OCI-LY7 (cell line): ENCODE measurements around the gene HBG2. TPM values are rescaled to one million over a fixed set of nuclear protein-coding genes. Genes with fewer than 3 reads are reported as not detected.

Source experiments
- BruUV-seq: library from RNA; stranded (reverse); fragments of 400-500 nt; replicated peaks from 2 replicates; lab custom pipeline; 2021; lab: Mats Ljungman, UMichigan
- CTCF ChIA-PET: fragments of 300-600 bp; sonication (Branson Sonifier 250); formaldehyde crosslinking; loops from one replicate; lab custom pipeline; 2022; ENCODE audit warnings: antibody characterized with exemption; ENCODE audit not compliant: unreplicated experiment; lab: Charles Lee
- POLR2A ChIA-PET: fragments of 300-600 bp; sonication (Branson Sonifier 250); formaldehyde crosslinking; loops from one replicate; lab custom pipeline; 2022; ENCODE audit warnings: antibody characterized with exemption; lab: Charles Lee
- DNase-seq: peaks from one replicate; pipeline ENCODE4 v3.0.0-alpha.2; 2015; ENCODE audit warnings: low spot score
- H2AFZ ChIP-seq: fragments of 200-600 bp; sonication (generic), shearing (Covaris generic); 2 replicates; pipeline ENCODE4 v1.6.1; 2014; ENCODE audit warnings: mild to moderate bottlenecking, antibody characterized with exemption, low read length, moderate library complexity
- H3K27ac ChIP-seq: fragments of 200-600 bp; sonication (generic); 2 replicates; pipeline ENCODE4 v1.5.1; 2014; ENCODE audit warnings: mixed run types, low read depth, mild to moderate bottlenecking, moderate library complexity, low read length, inconsistent platforms; ENCODE audit not compliant: poor library complexity, severe bottlenecking
- H3K36me3 ChIP-seq: fragments of 200-600 bp; sonication (generic); 2 replicates; pipeline ENCODE4 v1.6.1; 2014; ENCODE audit warnings: mild to moderate bottlenecking, antibody characterized with exemption, low read length, moderate library complexity, mixed read lengths; ENCODE audit not compliant: insufficient read depth
- H3K4me1 ChIP-seq: fragments of 200-600 bp; sonication (generic); 2 replicates; pipeline ENCODE4 v1.5.1; 2014; ENCODE audit warnings: mild to moderate bottlenecking, low read length; ENCODE audit not compliant: insufficient read depth, poor library complexity, severe bottlenecking
- H3K4me2 ChIP-seq: fragments of 200-600 bp; sonication (generic); 2 replicates; pipeline ENCODE4 v1.6.1; 2014; ENCODE audit warnings: mild to moderate bottlenecking, low read length
- H3K4me3 ChIP-seq: fragments of 200-600 bp; sonication (generic); 2 replicates; pipeline ENCODE4 v1.5.1; 2014; ENCODE audit warnings: mild to moderate bottlenecking, low read depth, low read length; ENCODE audit not compliant: poor library complexity, severe bottlenecking
- H3K79me2 ChIP-seq: fragments of 200-600 bp; sonication (generic); 2 replicates; pipeline ENCODE4 v1.6.1; 2016; ENCODE audit warnings: low read depth, mild to moderate bottlenecking, low read length, moderate library complexity, mixed read lengths; ENCODE audit not compliant: insufficient read depth
- H3K9me2 ChIP-seq: fragments of 200-600 bp; sonication (generic); 2 replicates; pipeline ENCODE4 v1.6.1; 2016; ENCODE audit warnings: mild to moderate bottlenecking, low read length, mixed read lengths; ENCODE audit not compliant: insufficient read depth
- H3K9me3 ChIP-seq: fragments of 200-600 bp; sonication (generic); 2 replicates; pipeline ENCODE4 v1.6.1; 2014; ENCODE audit warnings: mild to moderate bottlenecking, mixed run types, low read length, mixed read lengths
- H4K20me1 ChIP-seq: fragments of 200-600 bp; sonication (generic); 2 replicates; pipeline ENCODE4 v1.6.1; 2014; ENCODE audit warnings: mild to moderate bottlenecking, antibody characterized with exemption, low read length, moderate library complexity, mixed read lengths; ENCODE audit not compliant: insufficient read depth
- EZH2phosphoT487 ChIP-seq: fragments of 200-600 bp; sonication (generic); IDR thresholded peaks from 2 replicates; pipeline ENCODE4 v1.6.1; 2018; ENCODE audit warnings: low read depth, borderline replicate concordance, mild to moderate bottlenecking, mixed run types, antibody characterized with exemption, low read length, moderate library complexity, mixed read lengths
- intact Hi-C: fragments of 100-400 bp; cut with micrococcal nuclease; formaldehyde crosslinking; loops from one replicate; pipeline ENCODE4 v1.10.0; 2022; ENCODE audit not compliant: unreplicated experiment
- total RNA-seq, 2 experiments: library from RNA; depleted of rRNA in 1 of 2; stranded (reverse); fragments of >200 nt in 1 of 2; shearing (Covaris generic) in 1 of 2; gene quantifications; 2 replicates each; pipeline ENCODE4 v1.2.3, GENCODE V29; 2014 to 2022
- TF ChIP-seq, protein P1 (sequence below): fragments of 200-600 bp; sonication (generic); conservative IDR thresholded peaks from 2 replicates; pipeline ENCODE4 v1.5.1; 2014; ENCODE audit warnings: mild to moderate bottlenecking, antibody characterized with exemption, low read length, moderate library complexity, mixed read lengths

Gene HBG2
- total RNA-seq, 2 experiments from 2014 or later: not detected

DNA sequence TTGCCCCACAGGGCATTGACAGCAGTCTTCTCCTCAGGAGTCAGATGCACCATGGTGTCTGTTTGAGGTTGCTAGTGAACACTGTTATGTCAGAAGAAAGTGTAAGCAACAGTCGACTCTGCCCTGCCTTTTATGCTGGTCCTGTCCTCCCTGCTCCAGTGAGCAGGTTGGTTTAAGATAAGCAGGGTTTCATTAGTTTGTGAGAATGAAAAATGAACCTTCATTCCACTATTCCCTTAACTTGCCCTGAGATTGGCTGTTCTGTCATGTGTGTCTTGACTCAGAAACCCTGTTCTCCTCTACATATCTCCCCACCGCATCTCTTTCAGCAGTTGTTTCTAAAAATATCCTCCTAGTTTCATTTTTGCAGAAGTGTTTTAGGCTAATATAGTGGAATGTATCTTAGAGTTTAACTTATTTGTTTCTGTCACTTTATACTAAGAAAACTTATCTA, 20.2 kb downstream of the HBG2 start, which contains the start of gene HBD:
Gene HBD, minus strand, starts transcription at position 103 of the 454 bp plus-strand sequence. Its CDS starts 50 bp downstream, at position 53.
- ChIA-PET CTCF (no interaction called here), POLR2A (no interaction called here)
- Histone ChIP-seq H3K4me1 (no peaks in the 10 kb centered on the region), H3K27ac (no peak within 1 kb of the TSS), H3K4me3 (no peak within 1 kb of the TSS), H3K36me3 (no peaks in the 10 kb centered on the region), H3K79me2 (no peaks in the 10 kb centered on the region), H3K9me3 (no peaks in the 10 kb centered on the region), H3K4me2 (no peak within 1 kb of the TSS), H3K9me2 (no peaks in the 10 kb centered on the region), H4K20me1 (no peaks in the 10 kb centered on the region), H2AFZ (no peak within 1 kb of the TSS)
- intact Hi-C loops: no loop called here
- TF ChIP-seq, protein P1, sequence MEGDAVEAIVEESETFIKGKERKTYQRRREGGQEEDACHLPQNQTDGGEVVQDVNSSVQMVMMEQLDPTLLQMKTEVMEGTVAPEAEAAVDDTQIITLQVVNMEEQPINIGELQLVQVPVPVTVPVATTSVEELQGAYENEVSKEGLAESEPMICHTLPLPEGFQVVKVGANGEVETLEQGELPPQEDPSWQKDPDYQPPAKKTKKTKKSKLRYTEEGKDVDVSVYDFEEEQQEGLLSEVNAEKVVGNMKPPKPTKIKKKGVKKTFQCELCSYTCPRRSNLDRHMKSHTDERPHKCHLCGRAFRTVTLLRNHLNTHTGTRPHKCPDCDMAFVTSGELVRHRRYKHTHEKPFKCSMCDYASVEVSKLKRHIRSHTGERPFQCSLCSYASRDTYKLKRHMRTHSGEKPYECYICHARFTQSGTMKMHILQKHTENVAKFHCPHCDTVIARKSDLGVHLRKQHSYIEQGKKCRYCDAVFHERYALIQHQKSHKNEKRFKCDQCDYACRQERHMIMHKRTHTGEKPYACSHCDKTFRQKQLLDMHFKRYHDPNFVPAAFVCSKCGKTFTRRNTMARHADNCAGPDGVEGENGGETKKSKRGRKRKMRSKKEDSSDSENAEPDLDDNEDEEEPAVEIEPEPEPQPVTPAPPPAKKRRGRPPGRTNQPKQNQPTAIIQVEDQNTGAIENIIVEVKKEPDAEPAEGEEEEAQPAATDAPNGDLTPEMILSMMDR: no peak
- TF ChIP-seq EZH2phosphoT487: no peak
- no peak for DNase-seq
- no TSS peak for BruUV-seq

DNA sequence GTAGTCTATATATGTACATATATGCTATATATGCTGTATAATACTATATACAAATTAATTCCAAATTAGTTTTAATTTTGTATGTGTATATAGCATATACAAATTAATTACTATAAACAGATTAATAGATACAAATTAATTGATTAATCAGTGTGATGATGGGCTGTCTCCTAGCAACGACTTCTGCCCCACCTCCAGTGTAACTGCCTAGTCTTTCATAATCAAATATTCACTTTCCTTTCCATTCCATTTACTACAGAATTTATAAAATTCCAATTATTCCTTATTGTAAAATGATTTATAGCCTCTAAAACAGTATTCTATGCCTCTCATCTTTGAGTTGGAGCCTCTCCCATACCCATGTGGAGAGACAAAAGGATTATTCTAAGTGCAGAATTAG, 21.3 kb downstream of the HBG2 start:
- Histone ChIP-seq H2AFZ (no peak overlapping the region), H3K27ac (no peak overlapping the region), H3K9me2 (no peaks in the 10 kb centered on the region), H3K4me1 (no peaks in the 10 kb centered on the region), H3K36me3 (no peaks in the 10 kb centered on the region), H4K20me1 (no peaks in the 10 kb centered on the region), H3K4me2 (no peak overlapping the region), H3K9me3 (no peaks in the 10 kb centered on the region), H3K4me3 (no peak overlapping the region), H3K79me2 (no peaks in the 10 kb centered on the region)
- TF ChIP-seq EZH2phosphoT487: no peak
- no peak for DNase-seq
- BruUV-seq: no TSS peak
- ChIA-PET CTCF (no interaction called here), POLR2A (no interaction called here)
- intact Hi-C loops: no loop called here

DNA sequence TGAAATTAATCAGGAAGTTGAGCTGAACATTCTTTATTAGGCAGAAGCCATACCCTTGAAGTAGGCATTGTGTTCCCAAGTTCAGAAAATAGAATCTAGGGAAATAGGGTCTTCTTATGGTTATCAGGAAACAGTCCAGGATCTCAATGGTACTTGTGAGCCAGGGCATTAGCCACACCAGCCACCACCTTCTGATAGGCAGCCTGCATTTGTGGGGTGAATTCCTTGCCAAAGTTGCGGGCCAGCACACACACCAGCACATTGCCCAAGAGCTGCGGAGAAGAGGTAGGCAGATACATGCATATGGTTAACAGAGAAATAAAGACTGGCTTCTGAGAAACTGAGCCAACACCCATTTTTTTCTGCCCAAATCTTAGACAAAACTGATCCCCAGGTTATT, 21.8 kb downstream of the HBG2 start:
- Histone ChIP-seq H3K4me1 (no peaks in the 10 kb centered on the region), H3K79me2 (no peaks in the 10 kb centered on the region), H3K9me3 (no peaks in the 10 kb centered on the region), H3K4me2 (no peak overlapping the region), H3K4me3 (no peak overlapping the region), H3K36me3 (no peaks in the 10 kb centered on the region), H3K9me2 (no peaks in the 10 kb centered on the region), H2AFZ (no peak overlapping the region), H3K27ac (no peak overlapping the region), H4K20me1 (no peaks in the 10 kb centered on the region)
- no peak for DNase-seq
- BruUV-seq: no TSS peak
- CTCF ChIA-PET: no interaction called here
- POLR2A ChIA-PET: no interaction called here
- no peak for TF ChIP-seq EZH2phosphoT487
- TF ChIP-seq, protein P1: no peak
- intact Hi-C loops: no loop called here
